ENCODE results near the gene SLC29A3.
"Not testable (repeated sequence)": the region's sequence is repeated elsewhere in the genome, so short reads cannot be mapped to it uniquely, and the experiment has no call there.

SLC29A3 gene

GRCh38 chr10:71345694-71346093, 26.6 kb downstream of the SLC29A3 start:
- no peak for DNase-seq (ENCODE audit: low spot score)

DNA sequence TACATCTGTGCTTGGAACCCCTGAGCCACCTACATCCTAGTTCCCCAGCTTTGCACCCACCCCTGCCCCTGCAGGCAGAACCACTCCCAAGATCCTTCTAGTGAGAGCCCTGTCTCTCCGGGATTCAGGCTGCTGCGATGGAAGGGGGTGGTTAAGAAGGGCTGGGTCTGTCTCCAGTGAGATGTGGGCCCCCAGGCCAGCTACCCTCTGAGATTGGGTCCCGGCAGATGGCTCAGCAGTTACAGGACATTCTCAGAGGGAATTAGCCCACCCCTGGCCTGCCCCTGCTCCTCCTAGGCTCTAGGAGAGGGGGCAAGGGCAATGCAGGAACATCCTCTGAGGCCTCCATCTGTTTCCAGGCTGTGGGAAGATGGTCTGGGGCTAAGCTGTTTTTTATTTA, 27.7 kb downstream of the SLC29A3 start:
- no peak for DNase-seq (ENCODE audit: low spot score)

- no peak for DNase-seq (ENCODE audit: low spot score)
These were observed 28.7 kb downstream of the SLC29A3 start for GRCh38 chr10:71347587-71348395.

DNA sequence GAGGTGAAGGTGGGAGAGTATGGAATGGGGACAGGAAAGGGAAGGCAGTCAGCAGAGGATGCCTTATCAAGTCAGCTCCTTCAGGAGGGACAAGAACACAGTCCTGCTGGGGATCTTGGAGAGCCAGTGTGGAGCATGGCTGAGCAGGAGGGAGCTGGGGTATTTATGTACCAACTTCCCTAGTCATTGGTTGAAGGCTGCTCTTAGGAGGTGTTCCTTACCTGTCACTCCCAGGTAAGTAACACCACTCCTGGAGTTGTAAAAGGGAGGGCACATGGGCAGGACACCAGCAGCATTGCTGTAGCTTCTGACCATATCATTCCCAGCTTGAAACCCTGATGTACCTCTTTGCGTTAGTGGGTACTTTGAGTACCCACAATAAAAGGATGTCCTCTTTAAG, 29.8 kb downstream of the SLC29A3 start:
- no peak for DNase-seq (ENCODE audit: low spot score)

- DNase-seq (ENCODE audit: low spot score): no peak
These were observed 30.3 kb downstream of the SLC29A3 start for GRCh38 chr10:71349406-71349805.

- no peak for DNase-seq (ENCODE audit: low spot score)
These were observed 32.0 kb downstream of the SLC29A3 start for GRCh38 chr10:71351087-71351486.

DNA sequence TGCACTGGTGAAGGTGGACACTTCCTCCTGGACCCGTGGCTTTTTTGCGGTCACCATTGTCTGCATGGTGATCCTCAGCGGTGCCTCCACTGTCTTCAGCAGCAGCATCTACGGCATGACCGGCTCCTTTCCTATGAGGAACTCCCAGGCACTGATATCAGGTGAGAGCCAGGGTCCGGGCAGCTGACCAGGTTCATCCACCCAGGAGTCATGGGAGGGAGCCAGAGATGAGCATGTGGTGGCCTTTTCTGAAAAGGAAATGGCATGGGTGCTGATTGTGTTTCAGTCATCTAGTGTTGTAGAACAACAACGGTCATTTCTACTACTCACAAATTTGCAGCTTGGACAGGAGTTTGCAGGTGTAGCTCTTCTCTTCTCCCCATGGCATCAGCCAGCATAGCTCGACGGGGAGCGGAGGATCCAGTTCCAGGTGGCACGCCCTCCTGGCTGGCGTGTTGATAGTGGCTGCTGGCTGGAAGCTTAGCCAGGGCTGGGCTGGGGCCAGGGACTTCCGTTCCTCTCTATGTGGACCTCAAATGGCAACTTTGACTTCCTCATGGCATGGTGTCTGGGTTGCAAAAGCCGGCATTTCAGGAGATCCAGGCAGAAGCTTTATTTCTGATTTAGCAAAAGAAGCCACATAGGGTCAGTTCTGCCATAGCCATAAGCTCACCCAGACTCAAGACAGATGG, 32.7 kb downstream of the SLC29A3 start:
- no peak for DNase-seq (ENCODE audit: low spot score)

- no peak for DNase-seq (ENCODE audit: low spot score)
These were observed 34.6 kb downstream of the SLC29A3 start for GRCh38 chr10:71353639-71354038.

GRCh38 chr10:71354776-71355175, 35.7 kb downstream of the SLC29A3 start:
- DNase-seq (ENCODE audit: low spot score): no peak

DNA sequence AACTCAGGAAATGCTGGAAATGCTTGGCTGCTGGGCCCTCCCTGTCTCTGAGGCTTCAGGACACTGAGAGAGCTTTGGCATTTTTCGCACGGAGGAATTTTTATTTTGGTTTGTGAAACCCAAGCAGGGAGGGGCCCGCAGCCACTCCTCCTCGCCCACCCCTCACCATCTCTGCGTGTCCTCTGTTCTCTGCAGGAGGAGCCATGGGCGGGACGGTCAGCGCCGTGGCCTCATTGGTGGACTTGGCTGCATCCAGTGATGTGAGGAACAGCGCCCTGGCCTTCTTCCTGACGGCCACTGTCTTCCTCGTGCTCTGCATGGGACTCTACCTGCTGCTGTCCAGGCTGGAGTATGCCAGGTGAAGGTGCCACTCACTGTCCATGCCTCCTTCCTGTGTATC, 36.8 kb downstream of the SLC29A3 start:
- DNase-seq (ENCODE audit: low spot score): no peak

- DNase-seq (ENCODE audit: low spot score): no peak
These were observed 38.8 kb downstream of the SLC29A3 start for GRCh38 chr10:71357792-71358265.

DNA sequence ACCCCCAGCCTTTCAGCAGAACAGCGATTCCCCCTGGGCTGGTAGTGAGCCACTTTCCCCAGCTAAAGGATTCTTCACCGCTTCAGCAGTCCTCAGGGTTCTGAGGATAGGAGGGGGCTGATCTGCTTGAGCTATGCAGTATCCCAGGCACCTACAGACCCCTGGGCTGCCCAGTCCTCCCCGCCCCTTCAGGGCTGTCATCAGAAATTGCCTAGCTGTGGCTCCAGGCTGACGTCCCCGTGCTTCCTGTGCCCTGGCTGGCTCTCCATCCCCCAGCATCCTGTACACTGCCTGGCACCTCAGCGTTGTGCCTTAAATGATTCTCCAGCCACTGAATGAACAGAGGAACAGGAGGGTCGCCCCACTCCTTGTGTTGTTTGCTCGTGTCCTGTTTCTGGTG, 39.2 kb downstream of the SLC29A3 start:
- no peak for DNase-seq (ENCODE audit: low spot score)

DNA sequence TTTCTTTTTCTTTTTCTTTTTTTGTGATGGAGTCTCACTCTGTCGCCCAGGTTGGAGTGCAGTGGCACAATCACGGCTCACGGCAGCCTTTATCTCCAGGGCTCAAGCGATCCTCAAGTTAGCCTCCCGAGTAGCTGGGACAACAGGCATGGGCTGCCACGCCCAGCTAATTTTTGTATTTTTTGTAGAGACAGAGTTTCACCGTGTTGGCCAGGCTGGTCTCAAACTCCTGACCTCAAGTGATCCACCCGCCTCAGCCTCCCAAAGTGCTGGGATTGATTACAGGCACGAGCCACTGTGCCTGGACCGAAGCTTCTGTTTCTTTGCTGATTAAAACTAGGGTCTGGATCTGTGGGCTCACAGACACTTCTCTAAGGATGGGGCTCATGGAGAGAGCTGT, 39.8 kb downstream of the SLC29A3 start:
- not testable (repeated sequence) for DNase-seq (ENCODE audit: low spot score)

DNA sequence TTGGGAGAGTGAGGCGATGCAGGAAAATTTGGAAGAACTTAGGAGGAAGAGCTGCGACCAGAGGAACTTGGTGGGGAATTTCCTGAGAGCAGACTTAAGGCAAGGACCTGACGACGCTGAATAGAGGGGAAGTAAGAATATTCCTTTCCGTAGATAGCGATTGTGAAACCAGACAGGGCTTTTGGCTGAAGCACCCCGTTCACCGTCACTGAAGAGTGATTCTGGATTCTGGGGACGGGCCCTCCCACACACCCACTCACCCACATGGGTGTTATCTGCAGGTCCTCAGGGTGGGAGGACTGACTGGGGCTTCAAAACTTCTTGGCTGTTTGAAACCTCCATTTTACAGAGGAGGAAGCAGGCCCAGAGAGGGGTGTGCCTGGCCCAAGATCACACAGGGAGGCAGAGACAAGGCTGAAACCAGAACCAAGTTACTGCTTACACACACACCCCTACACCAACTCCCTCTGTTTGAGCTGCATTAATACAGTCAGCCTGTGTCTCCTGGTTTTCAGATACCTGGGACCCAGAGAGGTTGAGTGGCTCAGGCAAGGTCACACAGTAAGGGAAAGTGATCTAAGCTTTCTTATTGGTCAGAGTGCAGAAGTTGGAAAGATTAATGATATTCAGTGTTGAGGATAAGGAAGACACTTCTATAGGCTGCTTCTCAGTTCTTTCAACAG, 40.4 kb downstream of the SLC29A3 start:
- DNase-seq (ENCODE audit: low spot score): no peak

- DNase-seq (ENCODE audit: low spot score): no peak
These were observed 41.7 kb downstream of the SLC29A3 start for GRCh38 chr10:71360735-71361134.

- no peak for DNase-seq (ENCODE audit: low spot score)
These were observed 42.5 kb downstream of the SLC29A3 start for GRCh38 chr10:71361581-71361980.

- DNase-seq (ENCODE audit: low spot score): no peak
These were observed 43.1 kb downstream of the SLC29A3 start for GRCh38 chr10:71362141-71362540.

DNA sequence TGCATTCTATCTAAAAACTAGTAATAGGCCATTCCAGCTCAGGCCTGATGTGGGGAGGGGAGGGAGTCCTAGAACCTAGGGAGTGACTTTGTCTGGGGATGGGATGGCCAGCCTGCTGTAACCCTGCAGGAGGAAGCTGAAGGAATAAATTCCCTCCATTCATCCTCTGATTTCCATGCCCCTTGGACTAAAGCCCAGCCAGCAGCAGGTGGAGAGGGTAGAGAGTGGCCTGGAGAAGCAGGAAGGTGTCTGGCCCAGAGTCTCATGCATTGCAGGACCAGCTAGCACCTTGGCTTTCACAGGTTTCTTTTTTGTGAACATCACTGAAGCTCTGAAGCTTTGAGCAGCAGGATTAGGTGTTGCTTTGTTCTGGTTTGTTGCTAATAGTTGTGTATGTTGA, 44.9 kb downstream of the SLC29A3 start:
- no peak for DNase-seq (ENCODE audit: low spot score)

- DNase-seq (ENCODE audit: low spot score): no peak
These were observed 46.3 kb downstream of the SLC29A3 start for GRCh38 chr10:71365366-71365765.

- no peak for DNase-seq (ENCODE audit: low spot score)
These were observed 47.6 kb downstream of the SLC29A3 start for GRCh38 chr10:71366690-71367089.

GRCh38 chr10:71367271-71367670, 48.2 kb downstream of the SLC29A3 start:
- DNase-seq (ENCODE audit: low spot score): no peak

DNA sequence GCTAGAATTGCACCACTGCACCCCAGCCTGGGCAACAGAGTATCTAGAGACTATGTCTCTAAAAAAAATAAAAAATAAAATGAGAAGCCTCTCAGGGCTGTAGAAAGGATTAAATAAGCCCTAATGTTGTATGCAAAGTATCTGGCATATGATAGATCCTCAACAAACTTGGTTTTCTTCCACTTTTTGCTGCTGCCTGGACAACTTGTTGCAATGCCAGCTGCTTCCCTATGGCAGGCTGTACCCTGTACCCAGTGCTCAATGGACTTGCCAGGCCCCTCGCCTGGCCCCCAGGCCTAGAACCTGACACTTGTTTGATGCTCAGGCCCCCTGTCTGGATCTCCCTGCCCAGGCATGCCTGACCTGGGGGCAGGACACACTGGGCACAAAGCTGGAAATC, 49.1 kb downstream of the SLC29A3 start:
- DNase-seq (ENCODE audit: low spot score): no peak

- DNase-seq (ENCODE audit: low spot score): peak; percentile 37
These were observed 49.6 kb downstream of the SLC29A3 start for GRCh38 chr10:71368643-71369042.
